ENCODE data around the gene DOCK3.
"Not testable (repeated sequence)": the region's sequence is repeated elsewhere in the genome, so short reads cannot be mapped to it uniquely, and the experiment has no call there.

Gene DOCK3

GRCh38 chr3:50687127-50687751 lies 12.5 kb downstream of the DOCK3 start:
- DNase-seq (ENCODE audit: low read depth): no peak

DNA sequence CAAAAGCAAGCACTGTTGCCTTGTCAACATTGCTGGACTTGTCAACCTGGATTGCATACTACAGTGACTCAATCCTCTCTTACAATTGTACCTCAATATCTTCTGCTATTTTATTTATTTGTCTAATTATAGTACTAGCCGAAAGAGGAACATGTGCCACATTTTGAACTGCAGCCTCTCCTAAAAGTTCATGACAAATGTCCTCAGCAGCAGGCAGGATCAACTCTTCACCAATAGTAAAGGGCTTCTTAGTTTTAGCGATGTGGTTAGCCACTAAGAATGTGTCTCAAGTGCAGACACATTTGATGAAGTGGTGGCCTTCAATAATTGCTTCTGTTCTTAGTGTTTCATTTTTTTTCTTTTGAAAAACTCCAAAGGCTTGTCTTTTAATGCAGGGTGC lies 13.2 kb downstream of the DOCK3 start:
- no peak for DNase-seq (ENCODE audit: low read depth)

DNA sequence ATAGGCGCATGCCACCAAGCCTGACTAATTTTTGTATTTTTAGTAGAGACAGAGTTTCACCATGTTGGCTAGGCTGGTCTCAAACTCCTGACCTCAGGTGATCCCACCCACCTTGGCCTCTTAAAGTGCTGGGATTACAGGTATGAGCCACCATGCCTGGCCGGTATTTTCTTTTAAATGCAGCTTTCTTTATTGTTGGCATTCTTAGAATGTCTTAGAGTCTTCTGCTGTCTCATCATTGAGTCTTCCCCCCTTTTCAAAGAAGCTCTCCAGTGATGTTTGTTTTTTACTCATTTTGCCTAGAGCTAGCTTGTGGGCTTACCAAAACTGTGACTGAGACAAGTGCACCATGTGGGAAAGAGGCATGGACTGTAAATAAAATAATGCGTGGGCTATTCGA lies 13.9 kb downstream of the DOCK3 start:
- DNase-seq (ENCODE audit: low read depth): not testable (repeated sequence)

GRCh38 chr3:50689558-50689957 lies 14.8 kb downstream of the DOCK3 start:
- no peak for DNase-seq (ENCODE audit: low read depth)

GRCh38 chr3:50695031-50695430 lies 20.3 kb downstream of the DOCK3 start:
- DNase-seq (ENCODE audit: low read depth): no peak

- DNase-seq (ENCODE audit: low read depth): no peak
These were observed 21.5 kb downstream of the DOCK3 start for GRCh38 chr3:50696276-50696675.

DNA sequence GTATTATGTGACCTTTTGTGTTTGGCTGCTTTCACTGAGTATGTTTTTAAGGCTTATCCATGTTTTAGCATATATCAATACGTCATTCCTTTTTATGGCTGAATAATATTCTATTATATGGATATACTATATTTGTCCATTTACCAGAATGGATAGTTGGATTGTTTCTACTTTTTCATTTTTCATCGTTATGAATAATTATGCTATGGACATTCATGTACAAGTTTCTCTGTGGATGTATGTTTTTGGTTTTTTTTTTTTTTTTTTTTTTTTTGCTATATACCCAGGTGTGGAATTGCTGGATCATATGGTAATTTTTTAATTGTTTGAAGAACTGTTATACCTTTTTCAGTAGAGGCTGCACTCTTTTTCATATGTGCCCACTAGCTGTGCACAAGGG lies 23.5 kb downstream of the DOCK3 start:
- no peak for DNase-seq (ENCODE audit: low read depth)

DNA sequence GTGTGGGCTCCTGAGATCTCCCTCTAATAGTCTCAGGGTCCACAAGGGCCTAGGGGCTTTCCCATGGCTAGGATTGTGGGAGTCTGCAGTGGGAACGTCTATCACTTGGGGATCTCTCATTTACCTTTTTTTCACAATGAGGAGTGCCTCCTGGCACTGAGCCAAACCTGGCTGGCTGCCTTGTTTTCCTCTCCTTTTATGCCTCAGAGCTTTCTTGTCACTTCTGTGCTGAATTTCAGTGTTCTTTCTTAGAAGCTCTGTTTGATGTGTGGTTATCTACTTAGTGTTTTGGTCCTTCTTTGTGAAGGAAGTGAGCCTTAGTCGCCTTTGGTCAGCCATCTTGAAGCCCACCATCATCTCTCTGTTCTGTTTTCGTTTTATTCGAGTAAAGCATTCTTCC lies 33.9 kb downstream of the DOCK3 start:
- DNase-seq (ENCODE audit: low read depth): no peak

- no peak for DNase-seq (ENCODE audit: low read depth)
These were observed 40.2 kb downstream of the DOCK3 start for GRCh38 chr3:50714946-50715345.

- no peak for DNase-seq (ENCODE audit: low read depth)
These were observed 50.1 kb downstream of the DOCK3 start for GRCh38 chr3:50724831-50725230.

DNA sequence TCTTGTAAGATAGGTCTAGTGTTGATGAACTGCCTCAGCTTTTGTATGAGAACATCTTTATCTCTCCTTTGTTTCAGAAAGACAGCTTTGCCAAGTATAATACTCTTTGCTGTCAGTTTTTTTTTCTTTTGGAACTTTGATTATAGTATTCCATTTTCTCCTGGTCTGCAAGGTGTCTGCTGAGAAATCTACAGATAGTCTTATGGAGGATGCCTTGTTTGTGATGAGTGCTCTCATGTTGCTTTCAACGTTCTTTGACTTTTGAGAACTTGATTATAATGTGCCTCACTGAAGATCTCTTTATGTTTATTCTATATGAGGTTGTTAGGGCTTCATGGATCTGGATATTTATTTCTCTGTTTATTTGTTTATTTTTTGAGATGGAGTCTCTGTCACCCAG lies 60.3 kb downstream of the DOCK3 start:
- DNase-seq (ENCODE audit: low read depth): no peak

GRCh38 chr3:50737193-50737905 lies 62.6 kb downstream of the DOCK3 start:
- no peak for DNase-seq (ENCODE audit: low read depth)

GRCh38 chr3:50737906-50738598 lies 63.3 kb downstream of the DOCK3 start:
- no peak for DNase-seq (ENCODE audit: low read depth)

GRCh38 chr3:50743643-50744042 lies 68.9 kb downstream of the DOCK3 start:
- DNase-seq (ENCODE audit: low read depth): no peak

DNA sequence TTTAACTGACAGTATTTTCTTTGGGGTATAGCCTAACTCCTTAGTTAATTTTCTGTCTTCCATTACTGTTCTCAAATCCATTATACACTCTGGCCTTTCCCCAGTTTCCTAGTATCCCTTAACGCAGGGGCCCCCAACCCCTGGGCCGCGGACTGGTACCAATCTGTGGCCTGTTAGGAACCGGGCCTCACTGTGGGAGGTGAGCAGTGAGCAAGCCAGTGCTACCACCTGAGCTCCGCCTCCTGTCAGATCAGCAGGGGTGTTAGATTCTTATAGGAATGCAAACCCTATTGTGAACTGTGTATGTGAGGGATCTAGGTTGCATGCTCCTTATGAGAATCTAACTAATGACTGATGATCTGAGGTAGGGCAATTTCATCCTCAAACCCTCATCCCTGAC lies 75.1 kb downstream of the DOCK3 start:
- DNase-seq (ENCODE audit: low read depth): no peak

GRCh38 chr3:50759015-50759414 lies 84.3 kb downstream of the DOCK3 start:
- no peak for DNase-seq (ENCODE audit: low read depth)

GRCh38 chr3:50777680-50778079 lies 103.0 kb downstream of the DOCK3 start:
- no peak for DNase-seq (ENCODE audit: low read depth)

GRCh38 chr3:50781766-50782165 lies 107.0 kb downstream of the DOCK3 start:
- DNase-seq (ENCODE audit: low read depth): not testable (repeated sequence)

DNA sequence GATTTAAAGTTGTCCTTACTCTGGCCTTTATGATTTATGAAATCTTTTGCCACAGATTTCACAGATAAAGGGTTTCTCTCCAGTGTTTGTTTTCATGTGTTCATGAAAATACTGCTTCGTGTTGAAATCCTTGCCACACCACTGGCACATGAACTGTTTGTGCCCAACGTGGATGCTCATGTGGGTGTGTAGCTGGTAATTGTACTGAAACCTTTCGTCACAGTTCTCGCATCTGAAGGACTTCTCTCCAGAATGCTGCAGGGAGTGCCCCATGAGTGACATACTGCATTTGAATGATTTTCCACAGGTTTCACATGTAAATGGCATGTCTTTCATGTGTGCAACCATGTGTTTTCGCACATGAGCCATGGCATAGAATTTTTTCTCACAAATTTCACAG lies 111.9 kb downstream of the DOCK3 start:
- no peak for DNase-seq (ENCODE audit: low read depth)

DNA sequence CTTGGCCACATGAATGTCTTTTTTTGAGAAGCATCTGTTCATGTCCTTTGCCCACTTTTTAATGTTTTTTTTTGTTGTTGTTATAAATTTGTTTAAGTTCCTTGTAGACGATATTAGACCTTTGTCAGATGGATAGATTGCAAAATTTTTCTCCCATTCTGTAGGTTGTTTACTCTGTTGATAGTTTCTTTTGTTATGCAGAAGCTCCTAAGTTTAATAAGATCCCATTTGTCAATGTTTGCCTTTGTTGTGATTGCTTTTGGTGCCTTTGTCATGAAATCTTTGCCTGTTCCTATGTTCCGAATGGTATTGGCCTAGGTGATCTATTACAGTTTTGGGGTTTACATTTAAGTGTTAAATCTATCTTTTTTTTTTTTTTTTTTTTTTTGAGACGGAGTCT lies 116.2 kb downstream of the DOCK3 start:
- not testable (repeated sequence) for DNase-seq (ENCODE audit: low read depth)

DNA sequence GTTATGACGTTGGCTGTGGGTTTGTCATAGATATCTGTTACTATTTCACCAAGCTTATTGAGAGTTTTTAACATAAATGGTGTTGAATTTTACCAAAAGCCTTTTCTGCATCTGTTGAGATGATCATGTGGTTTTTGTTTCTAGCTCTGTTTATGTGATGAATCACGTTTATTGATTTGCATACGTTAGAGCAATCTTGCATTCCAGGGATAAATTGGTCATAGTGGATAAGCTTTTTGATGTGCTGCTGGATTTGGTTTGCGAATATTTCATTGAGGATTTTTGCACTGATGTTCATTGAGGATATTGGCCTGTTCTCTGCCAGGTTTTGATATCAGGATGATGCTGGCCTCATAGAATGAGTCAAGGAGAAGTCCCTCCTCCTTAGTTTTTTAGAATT lies 117.8 kb downstream of the DOCK3 start:
- no peak for DNase-seq (ENCODE audit: low read depth)

GRCh38 chr3:50803805-50804204 lies 129.1 kb downstream of the DOCK3 start:
- not testable (repeated sequence) for DNase-seq (ENCODE audit: low read depth)

DNA sequence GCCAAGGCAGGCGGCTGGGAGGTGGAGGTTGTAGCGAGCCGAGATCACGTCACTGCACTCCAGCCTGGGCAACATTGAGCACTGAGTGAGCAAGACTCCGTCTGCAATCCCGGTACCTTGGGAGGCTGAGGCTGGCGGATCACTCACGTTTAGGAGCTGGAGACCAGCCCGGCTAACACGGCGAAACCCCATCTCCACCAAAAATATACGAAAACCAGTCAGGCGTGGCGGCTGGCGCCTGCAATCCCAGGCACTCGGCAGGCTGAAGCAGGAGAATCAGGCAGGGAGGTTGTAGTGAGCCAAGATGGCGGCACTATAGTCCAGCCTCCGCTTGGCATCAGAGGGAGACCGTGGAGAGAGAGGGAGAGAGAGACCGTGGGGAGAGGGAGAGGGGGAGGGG lies 129.6 kb downstream of the DOCK3 start:
- DNase-seq (ENCODE audit: low read depth): not testable (repeated sequence)

Data from T-helper 22 cell (primary cell).